H9 (cell line): ENCODE measurements around the gene TMX1. TPM values are rescaled to one million over a fixed set of nuclear protein-coding genes. Genes with fewer than 3 reads are reported as not detected.
A peak's percentile ranks its signal among the peaks of the same experiment; 100 is the strongest.

Experiments used
- DNase-seq: peaks from one replicate; pipeline ENCODE4 v3.0.0-alpha.2; 2017
- H2AFZ ChIP-seq: one replicate; pipeline ENCODE4 v1.6.1; 2013; ENCODE audit warnings: mild to moderate bottlenecking, low read length, control low read depth, moderate library complexity
- H2AK5ac ChIP-seq: 2 replicates; pipeline ENCODE4 v1.6.1; 2013; ENCODE audit warnings: low read length, control low read depth, mixed read lengths; ENCODE audit not compliant: insufficient read length
- H2BK120ac ChIP-seq: one replicate; pipeline ENCODE4 v1.6.1; 2013; ENCODE audit warnings: low read depth, mild to moderate bottlenecking, low read length, control low read depth, inconsistent platforms; ENCODE audit not compliant: poor library complexity, severe bottlenecking
- H2BK12ac ChIP-seq: 2 replicates; pipeline ENCODE4 v1.6.1; 2013; ENCODE audit warnings: low read length, control low read depth, mixed read lengths, low read depth; ENCODE audit not compliant: insufficient read length
- H2BK15ac ChIP-seq: 2 replicates; pipeline ENCODE4 v1.6.1; 2013; ENCODE audit warnings: low read depth, low read length, control low read depth
- H2BK20ac ChIP-seq: one replicate; pipeline ENCODE4 v1.6.1; 2013; ENCODE audit warnings: low read depth, mild to moderate bottlenecking, low read length, control low read depth, inconsistent platforms; ENCODE audit not compliant: poor library complexity, severe bottlenecking
- H2BK5ac ChIP-seq: 2 replicates; pipeline ENCODE4 v1.6.1; 2013; ENCODE audit warnings: low read length, control low read depth, mixed read lengths; ENCODE audit not compliant: insufficient read length
- H3K14ac ChIP-seq: 2 replicates; pipeline ENCODE4 v1.6.1; 2013; ENCODE audit warnings: low read length, control low read depth; ENCODE audit not compliant: insufficient read depth
- H3K18ac ChIP-seq: 2 replicates; pipeline ENCODE4 v1.6.1; 2013; ENCODE audit warnings: low read depth, mild to moderate bottlenecking, mixed read lengths, low read length, control low read depth; ENCODE audit not compliant: insufficient read length
- H3K23ac ChIP-seq: 2 replicates; pipeline ENCODE4 v1.6.1; 2013; ENCODE audit warnings: low read length, control low read depth, mixed read lengths, low read depth; ENCODE audit not compliant: insufficient read length
- H3K23me2 ChIP-seq: 2 replicates; pipeline ENCODE4 v1.6.1; 2013; ENCODE audit warnings: low read depth, mild to moderate bottlenecking, mixed read lengths, low read length, control low read depth; ENCODE audit not compliant: insufficient read length, poor library complexity, severe bottlenecking
- H3K27ac ChIP-seq: 2 replicates; pipeline ENCODE4 v1.5.1; 2013; ENCODE audit warnings: low read length, control low read depth, mixed read lengths, low read depth; ENCODE audit not compliant: insufficient read length
- H3K27me3 ChIP-seq: 2 replicates; pipeline ENCODE4 v1.6.1; 2013; ENCODE audit warnings: low read length, control low read depth, inconsistent platforms; ENCODE audit not compliant: insufficient read depth
- H3K4ac ChIP-seq: 2 replicates; pipeline ENCODE4 v1.6.1; 2013; ENCODE audit warnings: low read depth, mild to moderate bottlenecking, control low read depth, inconsistent platforms, low read length, moderate library complexity
- H3K4me1 ChIP-seq: 2 replicates; pipeline ENCODE4 v1.6.1; 2013; ENCODE audit warnings: low read length, control low read depth, inconsistent platforms; ENCODE audit not compliant: insufficient read depth
- H3K4me2 ChIP-seq: 2 replicates; pipeline ENCODE4 v1.6.1; 2013; ENCODE audit warnings: low read length, control low read depth, mixed read lengths; ENCODE audit not compliant: insufficient read length, insufficient read depth
- H3K56ac ChIP-seq: 2 replicates; pipeline ENCODE4 v1.6.1; 2013; ENCODE audit warnings: low read depth, mild to moderate bottlenecking, mixed read lengths, low read length, control low read depth; ENCODE audit not compliant: insufficient read length
- H3K79me1 ChIP-seq: 2 replicates; pipeline ENCODE4 v1.6.1; 2013; ENCODE audit warnings: low read depth, mild to moderate bottlenecking, moderate library complexity, low read length, control low read depth, inconsistent platforms; ENCODE audit not compliant: insufficient read depth, poor library complexity, severe bottlenecking
- H3K79me2 ChIP-seq: 2 replicates; pipeline ENCODE4 v1.6.1; 2013; ENCODE audit warnings: low read length, control low read depth, inconsistent platforms; ENCODE audit not compliant: insufficient read depth
- H3K9ac ChIP-seq: 2 replicates; pipeline ENCODE4 v1.6.1; 2013; ENCODE audit warnings: low read length, control low read depth, mixed read lengths; ENCODE audit not compliant: insufficient read length; ENCODE audit errors: extremely low read depth
- H3K9me3 ChIP-seq: one replicate; pipeline ENCODE4 v1.6.1; 2013; ENCODE audit warnings: low read depth, low read length, inconsistent platforms; ENCODE audit not compliant: control insufficient read depth
- H3T11ph ChIP-seq: one replicate; pipeline ENCODE4 v1.6.1; 2013; ENCODE audit warnings: mild to moderate bottlenecking, low read length, control low read depth, inconsistent platforms
- H4K20me1 ChIP-seq: one replicate; pipeline ENCODE4 v1.6.1; 2013; ENCODE audit not compliant: control insufficient read depth, insufficient read length, insufficient read depth
- H4K5ac ChIP-seq: 2 replicates; pipeline ENCODE4 v1.6.1; 2013; ENCODE audit warnings: low read depth, mild to moderate bottlenecking, mixed read lengths, low read length, control low read depth; ENCODE audit not compliant: insufficient read length
- H4K8ac ChIP-seq: replicated peaks from 2 replicates; pipeline ENCODE4 v1.6.1; 2013; ENCODE audit warnings: low read length, control low read depth, mixed read lengths, low read depth; ENCODE audit not compliant: insufficient read length
- H4K91ac ChIP-seq: 2 replicates; pipeline ENCODE4 v1.6.1; 2013; ENCODE audit warnings: low read depth, mild to moderate bottlenecking, moderate library complexity, mixed read lengths, low read length, control low read depth; ENCODE audit not compliant: insufficient read length
- H3K27ac Mint-ChIP-seq, 3 experiments: 2 replicates in 2 of 3; 3 replicates in 1 of 3; pipeline ENCODE4 v1.8.0; 2020 to 2021; ENCODE audit warnings: mixed read lengths in 3 of 3, mild to moderate bottlenecking in 1 of 3, moderate library complexity in 1 of 3
- H3K27me3 Mint-ChIP-seq: 2 replicates; pipeline ENCODE4 v1.8.0; 2021; ENCODE audit warnings: low read depth, mild to moderate bottlenecking, moderate library complexity, mixed read lengths
- H3K36me3 Mint-ChIP-seq, 3 experiments: 2 replicates in 2 of 3; 3 replicates in 1 of 3; pipeline ENCODE4 v1.8.0; 2020 to 2021; ENCODE audit warnings: low read depth in 3 of 3, mixed read lengths in 3 of 3; ENCODE audit not compliant: insufficient read depth in 1 of 3
- H3K4me1 Mint-ChIP-seq, 2 experiments: 2 replicates each; pipeline ENCODE4 v1.8.0; 2020; ENCODE audit warnings: mixed read lengths in 2 of 2
- H3K4me3 Mint-ChIP-seq, 2 experiments: 2 replicates in 1 of 2; 3 replicates in 1 of 2; pipeline ENCODE4 v1.8.0; 2020 to 2021; ENCODE audit warnings: mild to moderate bottlenecking in 2 of 2, mixed read lengths in 2 of 2, moderate library complexity in 1 of 2
- H3K9me3 Mint-ChIP-seq, 2 experiments: 2 replicates in 1 of 2; 3 replicates in 1 of 2; pipeline ENCODE4 v1.8.0; 2020; ENCODE audit warnings: mild to moderate bottlenecking in 2 of 2, mixed read lengths in 2 of 2, moderate library complexity in 1 of 2
- WGBS: extraction: QIAGEN DNeasy Blood & Tissue Kit; methylation state at CpG from one replicate; pipeline ENCODE4 v1.1.7; 2013; ENCODE audit warnings: missing lambda C conversion rate, low lambda C conversion rate, mixed read lengths; ENCODE audit not compliant: insufficient read length; ENCODE audit errors: extremely low coverage; 5-methylcytosine and 5-hydroxymethylcytosine counted together
- total RNA-seq: library from RNA; stranded (reverse); gene quantifications from 2 replicates; pipeline ENCODE4 v1.2.1, GENCODE V29; 2021
- TF ChIP-seq, protein P1 (sequence below): fragments of 200-600 bp; sonication (generic); conservative IDR thresholded peaks from 3 replicates; pipeline ENCODE4 v1.8.0; 2021; ENCODE audit warnings: antibody characterized with exemption, mild to moderate bottlenecking

The TMX1 gene
- total RNA-seq, 1 experiment from 2014 or later: 83.5 TPM

GRCh38 chr14:51206462-51206861 is 33.6 kb upstream of the TMX1 start:
- no peaks in the 10 kb centered on the region for H3K36me3 Mint-ChIP-seq

More at GRCh38 chr14:51206462-51206861, 33.6 kb upstream of the TMX1 start:
- H2BK12ac ChIP-seq: no peak overlapping the region
- H2BK5ac ChIP-seq: no peak overlapping the region
- H3T11ph ChIP-seq: no peak overlapping the region
- H3K9me3 ChIP-seq: no peaks in the 10 kb centered on the region
- H3K27ac ChIP-seq: no peak overlapping the region
- DNase-seq: no peak
- H3K4me2 ChIP-seq: no peak overlapping the region
- H3K4me1 Mint-ChIP-seq: peaks cover 11 to 14% of the 10 kb centered on the region in 2 experiments
- H3K9me3 Mint-ChIP-seq: no peaks in the 10 kb centered on the region
- WGBS: no CpG with 5 or more reads among the region's 1 CpG
- TF ChIP-seq, protein P1, sequence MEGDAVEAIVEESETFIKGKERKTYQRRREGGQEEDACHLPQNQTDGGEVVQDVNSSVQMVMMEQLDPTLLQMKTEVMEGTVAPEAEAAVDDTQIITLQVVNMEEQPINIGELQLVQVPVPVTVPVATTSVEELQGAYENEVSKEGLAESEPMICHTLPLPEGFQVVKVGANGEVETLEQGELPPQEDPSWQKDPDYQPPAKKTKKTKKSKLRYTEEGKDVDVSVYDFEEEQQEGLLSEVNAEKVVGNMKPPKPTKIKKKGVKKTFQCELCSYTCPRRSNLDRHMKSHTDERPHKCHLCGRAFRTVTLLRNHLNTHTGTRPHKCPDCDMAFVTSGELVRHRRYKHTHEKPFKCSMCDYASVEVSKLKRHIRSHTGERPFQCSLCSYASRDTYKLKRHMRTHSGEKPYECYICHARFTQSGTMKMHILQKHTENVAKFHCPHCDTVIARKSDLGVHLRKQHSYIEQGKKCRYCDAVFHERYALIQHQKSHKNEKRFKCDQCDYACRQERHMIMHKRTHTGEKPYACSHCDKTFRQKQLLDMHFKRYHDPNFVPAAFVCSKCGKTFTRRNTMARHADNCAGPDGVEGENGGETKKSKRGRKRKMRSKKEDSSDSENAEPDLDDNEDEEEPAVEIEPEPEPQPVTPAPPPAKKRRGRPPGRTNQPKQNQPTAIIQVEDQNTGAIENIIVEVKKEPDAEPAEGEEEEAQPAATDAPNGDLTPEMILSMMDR: no peak
- no peak overlapping the region for H3K56ac ChIP-seq
- no peak overlapping the region for H2AK5ac ChIP-seq
- H2BK15ac ChIP-seq: no peak overlapping the region
- H3K4me1 ChIP-seq: 0 out of 2 replicates have a peak, but pooled peaks cover 4% of the 10 kb centered on the region
- H3K4me3 Mint-ChIP-seq: 0 out of 5 replicates have a peak overlapping the region, but pooled peaks of 1 of the 2 experiments have one; percentile 15
- H3K27me3 Mint-ChIP-seq: no peaks in the 10 kb centered on the region
- no peaks in the 10 kb centered on the region for H3K27me3 ChIP-seq
- no peaks in the 10 kb centered on the region for H3K79me1 ChIP-seq
- H4K20me1 ChIP-seq: no peaks in the 10 kb centered on the region
- no peak overlapping the region for H2BK20ac ChIP-seq
- no peak overlapping the region for H3K9ac ChIP-seq
- no peak overlapping the region for H2AFZ ChIP-seq
- H4K8ac ChIP-seq: no peak overlapping the region
- no peaks in the 10 kb centered on the region for H3K79me2 ChIP-seq
- H3K4ac ChIP-seq: no peak overlapping the region
- no peak overlapping the region for H4K5ac ChIP-seq
- H3K27ac Mint-ChIP-seq: 0 out of 7 replicates have a peak overlapping the region, but pooled peaks of 1 of the 3 experiments have one; percentile 20
- H3K14ac ChIP-seq: no peak overlapping the region
- no peak overlapping the region for H2BK120ac ChIP-seq
- H3K23ac ChIP-seq: no peak overlapping the region
- no peak overlapping the region for H4K91ac ChIP-seq
- H3K18ac ChIP-seq: no peak overlapping the region
- no peaks in the 10 kb centered on the region for H3K23me2 ChIP-seq
